Measurements from ENCODE around the gene PIK3CD. TPM values are rescaled to one million over a fixed set of nuclear protein-coding genes. Genes with fewer than 3 reads are reported as not detected.
"Not testable (repeated sequence)": the region's sequence is repeated elsewhere in the genome, so short reads cannot be mapped to it uniquely, and the experiment has no call there.

The PIK3CD gene
- total RNA-seq, 2 donors from 2014 or later, result 12.4 to 18.7 TPM

GRCh38 chr1:9711466-9712020, 60.0 kb downstream of the PIK3CD start:
- TF ChIP-seq, protein P1, sequence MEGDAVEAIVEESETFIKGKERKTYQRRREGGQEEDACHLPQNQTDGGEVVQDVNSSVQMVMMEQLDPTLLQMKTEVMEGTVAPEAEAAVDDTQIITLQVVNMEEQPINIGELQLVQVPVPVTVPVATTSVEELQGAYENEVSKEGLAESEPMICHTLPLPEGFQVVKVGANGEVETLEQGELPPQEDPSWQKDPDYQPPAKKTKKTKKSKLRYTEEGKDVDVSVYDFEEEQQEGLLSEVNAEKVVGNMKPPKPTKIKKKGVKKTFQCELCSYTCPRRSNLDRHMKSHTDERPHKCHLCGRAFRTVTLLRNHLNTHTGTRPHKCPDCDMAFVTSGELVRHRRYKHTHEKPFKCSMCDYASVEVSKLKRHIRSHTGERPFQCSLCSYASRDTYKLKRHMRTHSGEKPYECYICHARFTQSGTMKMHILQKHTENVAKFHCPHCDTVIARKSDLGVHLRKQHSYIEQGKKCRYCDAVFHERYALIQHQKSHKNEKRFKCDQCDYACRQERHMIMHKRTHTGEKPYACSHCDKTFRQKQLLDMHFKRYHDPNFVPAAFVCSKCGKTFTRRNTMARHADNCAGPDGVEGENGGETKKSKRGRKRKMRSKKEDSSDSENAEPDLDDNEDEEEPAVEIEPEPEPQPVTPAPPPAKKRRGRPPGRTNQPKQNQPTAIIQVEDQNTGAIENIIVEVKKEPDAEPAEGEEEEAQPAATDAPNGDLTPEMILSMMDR (IDR thresholded peaks at IDR 0.05), result no peak
- ATAC-seq (ENCODE audit: insufficient number of reproducible peaks, low FRiP score, low read depth) (no peak), DNase-seq (ENCODE audit: low spot score) (no peak)
- Histone ChIP-seq H3K36me3 (peaks cover 14% of the 10 kb centered on the region), H3K4me3 (no peak overlapping the region), H3K4me1 (ENCODE audit: control insufficient read depth in 1 of 2, low read depth in 2 of 2) (no peaks in the 10 kb centered on the region), H3K9me3 (no peaks in the 10 kb centered on the region), H3K27ac (no peak overlapping the region), H3K27me3 (replicated peaks; ENCODE audit: insufficient read depth) (no peaks in the 10 kb centered on the region)

DNA sequence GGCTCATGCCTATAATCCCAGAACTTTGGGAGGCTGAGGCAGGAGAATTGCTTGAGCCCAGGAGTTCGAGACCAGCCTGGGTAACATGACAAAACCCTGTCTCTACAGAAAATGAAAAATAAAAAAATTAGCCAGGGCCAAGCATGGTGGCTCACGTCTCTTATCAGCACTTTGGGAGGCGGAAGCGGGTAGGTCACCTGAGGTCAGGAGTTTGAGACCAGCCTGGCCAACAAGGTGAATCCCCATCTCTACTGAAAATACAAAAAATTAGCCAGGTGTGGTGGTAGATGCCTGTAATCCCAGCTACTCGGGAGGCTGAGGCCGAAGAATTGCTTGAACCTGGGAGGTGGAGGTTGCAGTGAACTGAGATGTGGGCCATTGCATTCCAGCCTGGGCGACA, 61.2 kb downstream of the PIK3CD start:
- H3K27ac ChIP-seq; ATAC-seq (ENCODE audit: insufficient number of reproducible peaks, low FRiP score, low read depth); DNase-seq (ENCODE audit: low spot score); H3K27me3 ChIP-seq (replicated peaks; ENCODE audit: insufficient read depth); H3K9me3 ChIP-seq; H3K4me3 ChIP-seq; H3K4me1 ChIP-seq (ENCODE audit: control insufficient read depth in 1 of 2, low read depth in 2 of 2): not testable (repeated sequence)
- H3K36me3 ChIP-seq, result peaks cover 14% of the 10 kb centered on the region

GRCh38 chr1:9714257-9714718, 62.8 kb downstream of the PIK3CD start:
- Histone ChIP-seq H3K27ac (no peak overlapping the region), H3K4me3 (no peak overlapping the region), H3K36me3 (peaks cover 14% of the 10 kb centered on the region), H3K27me3 (replicated peaks; ENCODE audit: insufficient read depth) (no peaks in the 10 kb centered on the region), H3K9me3 (no peaks in the 10 kb centered on the region), H3K4me1 (ENCODE audit: control insufficient read depth in 1 of 2, low read depth in 2 of 2) (peaks cover under 1 to 5% of the 10 kb centered on the region in 2 donors)
- TF ChIP-seq, protein P1 (IDR thresholded peaks at IDR 0.05), result no peak
- ATAC-seq (ENCODE audit: insufficient number of reproducible peaks, low FRiP score, low read depth) (no peak), DNase-seq (ENCODE audit: low spot score) (no peak)

DNA sequence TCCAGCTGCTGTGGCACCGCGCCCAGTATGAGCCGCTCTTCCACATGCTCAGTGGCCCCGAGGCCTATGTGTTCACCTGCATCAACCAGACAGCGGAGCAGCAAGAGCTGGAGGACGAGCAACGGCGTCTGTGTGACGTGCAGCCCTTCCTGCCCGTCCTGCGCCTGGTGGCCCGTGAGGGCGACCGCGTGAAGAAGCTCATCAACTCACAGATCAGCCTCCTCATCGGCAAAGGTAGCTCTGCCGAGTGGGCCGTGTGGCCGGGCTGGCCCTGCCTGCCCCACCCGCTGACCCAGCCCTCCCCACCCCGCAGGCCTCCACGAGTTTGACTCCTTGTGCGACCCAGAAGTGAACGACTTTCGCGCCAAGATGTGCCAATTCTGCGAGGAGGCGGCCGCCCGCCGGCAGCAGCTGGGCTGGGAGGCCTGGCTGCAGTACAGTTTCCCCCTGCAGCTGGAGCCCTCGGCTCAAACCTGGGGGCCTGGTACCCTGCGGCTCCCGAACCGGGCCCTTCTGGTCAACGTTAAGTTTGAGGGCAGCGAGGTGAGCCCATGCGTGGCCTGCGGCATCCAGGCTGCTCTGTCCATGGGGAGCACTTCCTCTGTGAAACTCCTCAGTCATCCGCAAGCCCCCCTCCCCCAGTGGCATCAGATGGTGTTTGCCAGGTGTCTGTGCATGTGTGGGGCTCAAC, 64.2 kb downstream of the PIK3CD start:
- H3K27me3 ChIP-seq (replicated peaks; ENCODE audit: insufficient read depth), result no peaks in the 10 kb centered on the region
- H3K36me3 ChIP-seq, result peaks cover 13% of the 10 kb centered on the region

GRCh38 chr1:9716404-9717192, 65.1 kb downstream of the PIK3CD start:
- Histone ChIP-seq H3K4me3 (peak overlapping the region; percentile 13), H3K9me3 (no peaks in the 10 kb centered on the region), H3K27me3 (replicated peaks; ENCODE audit: insufficient read depth) (no peaks in the 10 kb centered on the region), H3K27ac (peak overlapping the region in 1 of 2 donors; percentile 38), H3K36me3 (peaks cover 12% of the 10 kb centered on the region), H3K4me1 (ENCODE audit: control insufficient read depth in 1 of 2, low read depth in 2 of 2) (peaks cover 3 to 9% of the 10 kb centered on the region in 2 donors)
- TF ChIP-seq, protein P1 (IDR thresholded peaks at IDR 0.05), result no peak
- DNase-seq (ENCODE audit: low spot score), result no peak
- no peak for ATAC-seq (ENCODE audit: insufficient number of reproducible peaks, low FRiP score, low read depth)

More for the DNA sequence above, 64.2 kb downstream of the PIK3CD start:
- no peaks in the 10 kb centered on the region for H3K9me3 ChIP-seq
- TF ChIP-seq, protein P1 (IDR thresholded peaks at IDR 0.05), result no peak
- DNase-seq (ENCODE audit: low spot score), result no peak
- H3K4me3 ChIP-seq, result no peak overlapping the region
- H3K4me1 ChIP-seq (ENCODE audit: control insufficient read depth in 1 of 2, low read depth in 2 of 2), result peaks cover 3 to 9% of the 10 kb centered on the region in 2 donors
- no peak overlapping the region for H3K27ac ChIP-seq
- no peak for ATAC-seq (ENCODE audit: insufficient number of reproducible peaks, low FRiP score, low read depth)

Measured in thoracic aorta (tissue), 2 donors.